NCI-H146 (cell line): ENCODE results near the gene ARHGAP22.

Experiments
- DNase-seq: peaks from one replicate; lab custom pipeline; 2025; lab: John Stamatoyannopoulos, UW

Gene ARHGAP22

DNA sequence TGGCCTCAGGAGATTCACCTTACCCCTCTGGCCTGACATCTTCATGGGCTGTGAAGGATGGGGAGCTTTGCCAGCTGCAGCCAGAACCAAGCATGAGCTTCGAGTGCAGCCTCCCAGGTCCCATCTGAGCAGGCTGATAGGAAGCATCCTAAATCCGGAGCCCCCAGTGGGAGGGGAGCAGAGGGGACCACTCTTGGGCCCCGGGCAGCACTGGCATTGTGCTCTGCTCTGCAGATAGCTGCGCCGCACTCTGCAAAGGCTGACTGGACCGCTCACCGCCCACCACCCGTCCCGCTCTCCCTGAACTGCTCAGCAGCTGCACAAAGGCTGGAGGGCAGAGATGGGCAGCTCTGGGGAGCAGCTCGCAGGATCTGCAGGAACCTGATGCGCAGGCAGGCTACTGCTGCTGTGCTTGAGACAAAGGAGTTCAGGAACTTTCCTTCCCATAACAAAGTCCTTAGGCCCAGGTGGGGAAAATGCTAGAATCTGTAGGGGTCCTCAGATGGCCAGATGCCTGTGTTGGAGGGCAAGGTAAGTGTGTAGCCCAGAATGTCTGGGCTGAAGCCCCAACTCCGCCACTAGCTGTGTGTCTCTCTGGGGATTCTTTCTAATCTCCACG lies 51.8 kb downstream of the ARHGAP22 start:
- DNase-seq = no peak

- peak; percentile 46 for DNase-seq
Measured at GRCh38 chr10:48551861-48552591, 52.8 kb downstream of the ARHGAP22 start.

DNA sequence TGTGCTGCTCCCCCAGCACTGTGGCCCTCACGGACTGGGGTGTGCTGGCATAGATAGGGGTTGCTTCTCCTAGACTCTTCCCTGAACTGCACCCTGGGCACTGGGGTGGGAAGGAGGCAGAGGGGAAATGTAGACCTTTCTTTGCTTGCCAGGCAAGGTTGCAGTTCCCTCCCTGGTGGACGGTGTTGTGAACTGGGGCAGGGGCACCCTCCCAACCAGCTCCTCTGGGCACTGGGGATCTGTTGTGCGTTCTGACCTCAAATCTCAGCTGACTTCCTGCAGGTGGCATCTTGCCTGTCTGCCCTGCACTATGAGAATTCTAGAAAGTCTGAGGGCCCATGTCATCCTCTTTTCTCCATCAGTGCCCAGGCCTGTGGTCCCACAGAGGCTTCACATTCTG lies 53.9 kb downstream of the ARHGAP22 start:
- no peak for DNase-seq

DNA sequence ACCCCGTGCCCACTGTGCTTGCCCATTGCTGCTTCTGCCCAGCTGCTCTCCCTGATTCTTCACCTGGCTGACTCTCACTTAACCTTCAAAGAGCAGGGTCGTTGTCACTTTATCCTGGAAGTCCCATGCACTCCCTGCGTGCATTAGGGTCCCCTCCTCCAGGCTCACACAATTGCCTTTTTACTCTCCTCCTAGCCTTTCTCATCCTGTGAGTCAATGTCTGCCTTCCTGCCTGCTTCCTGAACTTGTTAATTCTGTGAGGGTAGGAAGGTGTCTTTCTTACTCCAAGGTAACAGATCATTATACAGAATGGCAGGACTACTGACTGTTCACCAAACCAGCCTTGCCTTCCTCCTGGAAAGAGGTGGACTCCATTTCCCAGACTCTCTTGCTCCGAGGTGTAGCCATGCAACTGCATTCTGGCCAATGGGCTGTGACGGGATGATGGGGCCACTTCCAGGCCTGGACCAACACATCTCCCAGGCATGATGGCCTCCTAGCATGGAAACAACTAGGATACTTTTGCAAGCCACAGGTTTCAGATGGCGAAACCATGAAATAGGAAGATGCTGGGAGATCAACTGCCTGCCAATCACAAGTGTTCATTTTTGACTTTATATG lies 54.7 kb downstream of the ARHGAP22 start:
- DNase-seq = no peak

GRCh38 chr10:48549236-48549635 lies 55.6 kb downstream of the ARHGAP22 start:
- no peak for DNase-seq

DNA sequence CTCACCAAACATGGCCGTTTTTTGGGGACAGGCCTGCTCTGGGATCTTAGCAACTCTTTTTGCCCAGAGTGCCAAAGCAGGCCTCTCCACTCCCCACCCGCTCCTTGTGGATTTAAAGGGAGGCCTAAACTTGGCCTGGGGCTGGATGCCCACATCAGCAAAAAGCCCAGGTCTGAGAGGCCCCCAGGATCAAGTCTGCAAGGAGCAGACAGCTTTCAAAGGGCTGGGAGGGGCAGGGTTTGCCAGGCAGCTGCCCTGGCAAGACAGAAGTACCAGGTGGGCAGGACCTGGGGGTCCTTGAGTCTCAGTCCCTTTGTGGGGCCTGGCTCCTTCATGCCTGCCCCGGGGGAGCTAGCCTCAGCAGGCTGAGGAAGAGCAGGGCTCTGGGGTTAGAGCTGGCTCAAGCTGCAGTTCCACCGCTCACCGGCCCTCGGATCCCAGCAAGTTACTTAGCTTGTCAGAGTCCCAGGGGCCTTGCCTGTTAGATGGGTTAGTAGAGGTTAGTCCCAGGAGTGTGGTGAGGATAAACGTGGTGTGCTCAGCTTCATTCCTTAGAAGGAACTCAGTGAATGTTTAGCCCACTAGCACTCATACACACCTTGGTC lies 56.2 kb downstream of the ARHGAP22 start:
- DNase-seq = no peak

DNA sequence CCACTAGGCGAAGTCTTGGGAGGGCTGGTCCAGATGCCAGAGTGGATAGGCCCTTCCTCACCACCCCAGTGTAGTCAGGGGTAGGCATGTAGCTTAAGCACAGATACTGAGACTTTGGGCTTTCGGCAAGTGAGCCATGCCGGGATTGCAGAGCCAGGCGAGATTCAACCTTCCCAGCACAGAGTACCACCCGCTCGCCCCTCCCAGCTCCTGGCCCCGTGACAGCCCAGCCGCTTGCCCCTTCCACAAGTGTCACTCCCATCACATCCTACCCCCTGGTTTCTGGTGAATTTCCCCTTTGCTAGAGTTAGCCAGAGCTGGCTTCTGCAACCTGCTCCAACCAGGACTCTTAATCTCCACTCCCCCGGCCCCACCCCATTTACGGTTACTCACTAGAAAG lies 56.9 kb downstream of the ARHGAP22 start:
- no peak for DNase-seq

- DNase-seq = no peak
Measured at GRCh38 chr10:48547061-48547895, 57.6 kb downstream of the ARHGAP22 start.

DNA sequence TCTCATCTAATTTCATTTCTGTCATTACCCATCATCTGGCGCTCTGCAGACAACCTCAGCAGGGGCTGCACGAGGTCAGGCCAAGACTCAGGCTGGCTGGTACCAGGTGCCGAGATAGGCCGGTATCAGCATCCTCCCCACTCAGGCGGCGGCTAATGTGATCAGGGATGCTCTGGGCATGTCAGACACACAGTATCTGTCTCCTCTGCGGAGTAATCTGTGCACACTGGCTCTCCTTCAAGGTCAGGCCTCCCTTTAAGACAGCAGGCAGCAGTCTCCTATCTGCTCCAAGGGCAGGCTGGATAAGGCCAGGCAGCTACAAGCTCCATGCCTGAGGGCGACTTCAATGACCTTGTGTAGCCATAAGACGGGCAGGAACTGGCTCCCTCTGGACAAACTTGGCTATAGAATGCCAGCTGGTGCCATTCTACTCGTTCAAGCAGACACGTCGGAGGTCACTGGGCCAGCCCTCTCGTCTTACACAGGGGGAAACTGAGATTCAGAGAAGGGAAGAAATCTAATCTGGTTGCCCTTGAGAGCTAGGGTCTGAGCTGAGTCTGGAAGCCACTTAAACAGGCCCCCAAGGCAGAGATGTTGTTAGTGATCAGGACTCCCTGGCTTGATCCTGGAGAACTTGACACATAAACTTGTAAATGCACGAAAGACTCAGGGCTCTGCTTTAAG lies 59.3 kb downstream of the ARHGAP22 start:
- no peak for DNase-seq

DNA sequence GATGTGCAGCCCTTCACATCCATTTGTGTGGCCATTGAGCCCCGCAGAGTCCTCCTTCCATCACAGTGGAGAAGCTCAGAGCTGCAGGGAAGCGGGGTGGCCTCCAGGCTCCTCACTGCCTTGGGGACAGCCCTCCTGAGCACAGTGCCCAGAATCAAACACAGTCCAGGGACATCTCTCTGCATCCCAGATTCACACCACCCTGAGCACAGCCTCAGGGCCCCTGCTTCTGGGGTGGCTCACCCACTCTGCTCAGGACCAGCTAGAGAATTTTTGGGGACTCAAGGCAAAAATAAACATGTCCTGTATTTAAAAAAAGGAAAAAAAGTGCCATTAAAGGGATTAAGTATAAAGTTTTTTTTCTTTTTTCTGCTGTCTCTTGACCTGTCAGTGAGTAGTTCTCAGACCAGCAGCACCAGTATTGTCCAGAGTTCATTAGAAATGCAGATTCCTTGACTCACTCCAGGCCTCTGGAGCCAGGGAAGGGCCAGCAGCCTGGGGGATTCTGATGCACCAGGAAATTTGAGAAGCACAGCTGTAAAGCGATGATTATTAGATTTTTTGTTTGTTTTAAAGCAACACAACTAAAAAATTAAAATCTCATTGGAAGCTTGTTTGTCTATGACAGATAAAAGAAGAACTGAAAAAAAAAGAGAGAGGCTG lies 61.6 kb downstream of the ARHGAP22 start:
- no peak for DNase-seq

GRCh38 chr10:48542471-48543181 lies 62.2 kb downstream of the ARHGAP22 start:
- no peak for DNase-seq

DNA sequence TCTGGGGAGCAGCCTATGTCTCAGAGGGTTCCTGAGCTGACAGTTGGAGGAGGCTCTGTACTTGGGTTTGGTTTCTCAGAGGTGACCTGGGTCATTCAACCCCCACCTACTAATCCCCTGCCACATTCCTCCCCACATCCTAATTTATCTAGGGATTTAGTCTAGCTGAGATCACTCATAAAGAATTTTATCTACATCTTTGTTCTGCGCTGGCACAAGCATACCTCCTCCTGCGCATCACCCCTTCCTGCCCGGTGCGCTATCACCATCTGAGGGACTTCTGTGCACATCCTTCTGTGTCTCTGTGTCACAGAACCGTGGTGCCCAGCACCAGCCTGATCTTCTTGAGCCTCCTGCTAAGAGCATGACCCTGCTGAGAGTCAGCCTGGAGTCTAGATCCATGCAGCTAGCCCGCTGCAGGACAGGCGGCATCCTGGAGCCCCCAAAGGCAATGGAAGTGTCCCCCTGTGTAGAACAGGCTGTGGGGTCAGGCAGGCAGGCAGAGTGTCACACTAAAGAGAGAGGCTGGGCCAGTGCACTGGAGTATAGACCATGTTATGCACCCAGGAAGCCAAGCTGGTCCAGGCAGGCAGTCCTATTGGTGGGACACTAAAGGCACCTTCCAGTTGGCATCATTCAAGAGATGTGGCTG lies 63.6 kb downstream of the ARHGAP22 start:
- DNase-seq = no peak

GRCh38 chr10:48538611-48539010 lies 66.3 kb downstream of the ARHGAP22 start:
- no peak for DNase-seq

DNA sequence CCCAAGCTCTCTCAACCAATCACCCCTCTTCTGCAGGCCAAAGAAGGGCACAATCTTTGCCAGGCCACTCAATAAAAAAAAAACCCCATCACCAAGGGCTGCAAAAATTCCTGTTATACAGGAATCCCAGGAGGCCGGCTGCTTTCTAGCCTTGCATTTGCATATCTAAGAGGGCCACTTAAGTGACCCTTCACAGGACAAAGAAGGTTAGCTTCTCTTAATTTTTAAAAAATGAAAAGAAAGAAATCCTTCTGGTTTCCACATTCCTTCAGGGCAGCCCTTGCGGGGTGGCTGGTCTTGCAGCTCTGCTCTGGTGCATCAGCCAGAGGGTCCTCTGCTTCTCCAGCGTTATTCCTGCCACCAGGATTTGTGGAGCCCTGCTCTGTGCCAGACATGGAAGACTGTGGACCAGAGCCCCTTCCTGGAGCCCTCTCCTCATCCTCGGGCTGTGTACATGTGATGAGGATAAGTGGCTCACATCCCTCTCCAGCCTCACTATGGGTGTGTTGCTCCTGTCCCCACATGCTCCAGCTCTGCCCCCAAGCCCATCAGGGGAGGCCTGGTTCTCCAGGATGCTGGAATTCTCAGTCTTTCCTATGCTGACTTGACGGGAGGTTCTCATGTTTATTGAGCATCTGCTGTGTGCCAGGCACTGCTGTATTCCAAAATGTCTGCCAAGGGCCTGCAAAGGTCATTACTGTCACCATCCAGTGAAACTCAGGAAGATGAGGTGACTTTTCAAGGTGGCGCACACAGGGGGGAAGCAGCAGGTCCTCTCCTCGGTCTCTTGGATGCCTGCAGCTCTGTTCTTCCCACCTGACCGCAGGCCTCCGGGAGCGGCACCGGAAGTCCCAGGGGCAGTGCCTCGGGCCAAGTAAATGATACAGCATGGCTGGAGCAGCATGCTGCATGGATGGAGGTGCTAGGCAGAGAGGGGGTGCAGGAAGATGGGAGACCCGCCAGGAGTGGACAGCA lies 67.7 kb downstream of the ARHGAP22 start:
- no peak for DNase-seq

GRCh38 chr10:48536156-48536500 lies 68.7 kb downstream of the ARHGAP22 start:
- DNase-seq = no peak

- DNase-seq = no peak
Measured at GRCh38 chr10:48535416-48536155, 69.3 kb downstream of the ARHGAP22 start.

DNA sequence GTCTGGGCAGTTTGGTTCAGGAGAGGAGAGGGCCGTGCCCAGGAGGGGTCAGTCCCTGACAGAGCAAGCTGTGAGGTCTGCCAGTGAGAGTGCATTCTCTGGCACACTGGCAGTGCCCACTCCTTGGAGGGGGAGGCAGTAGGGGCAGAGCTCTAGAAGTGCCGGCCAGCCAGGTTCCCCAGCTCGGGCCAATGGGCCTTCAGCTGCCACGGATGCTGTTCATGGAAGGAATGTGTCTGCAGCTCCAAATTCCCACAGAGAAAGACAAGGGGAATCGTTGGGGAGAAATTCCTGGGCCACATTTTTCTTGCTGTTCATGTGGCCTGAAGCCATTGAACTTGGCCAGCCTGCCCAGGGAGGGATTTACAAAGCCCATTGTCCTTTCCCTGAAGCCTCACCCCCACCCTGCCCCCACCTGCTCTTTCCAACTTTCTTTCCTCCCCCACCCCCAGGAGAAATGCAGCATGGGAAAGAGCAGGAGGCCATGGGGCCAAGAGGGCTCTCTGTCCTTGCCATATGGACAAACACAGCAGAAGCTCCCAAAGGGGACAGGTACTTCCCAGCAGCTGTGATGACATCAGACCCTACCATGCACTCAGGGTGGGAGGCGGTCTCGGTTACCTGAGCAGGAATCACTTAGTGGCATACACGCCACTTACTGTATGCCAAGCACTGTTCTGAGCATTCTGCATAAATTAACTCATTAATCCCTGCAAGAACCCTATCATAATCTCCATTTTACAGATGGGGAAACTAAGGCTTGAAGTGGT lies 70.7 kb downstream of the ARHGAP22 start:
- DNase-seq = no peak
